HepG2 (cell line): ENCODE measurements around the gene ACTN4. TPM values are rescaled to one million over a fixed set of nuclear protein-coding genes. Genes with fewer than 3 reads are reported as not detected.
A peak's percentile ranks its signal among the peaks of the same experiment; 100 is the strongest.

ENCODE experiments used
- ATAC-seq: fragments of 200-7000 bp; cut with Tn5 transposase; 3 replicates; pipeline ENCODE4 v1.9.1; 2020; ENCODE audit warnings: mild to moderate bottlenecking, moderate library complexity
- BruUV-seq: library from RNA; stranded (reverse); fragments of 400-500 nt; replicated peaks from 2 replicates; lab custom pipeline; 2021; lab: Mats Ljungman, UMichigan
- CTCF ChIA-PET: fragments of 300-600 bp; formaldehyde crosslinking; extraction: SDS; loops from one replicate; lab custom pipeline; 2021; ENCODE audit warnings: low total read pairs, inconsistent platforms, low intra/inter-chr PET ratio; lab: Yijun Ruan, JAX
- POLR2A ChIA-PET: fragments of 350-600 bp; sonication (Branson Sonifier 250); formaldehyde crosslinking; loops from one replicate; lab custom pipeline; 2020; ENCODE audit warnings: antibody characterized with exemption, inconsistent platforms; lab: Yijun Ruan, JAX
- DNase-seq: peaks from one replicate; pipeline ENCODE4 v3.0.0-alpha.2; 2015; ENCODE audit warnings: low spot score
- FAIRE-seq: peaks from 3 replicates; lab custom pipeline; 2011; peaks lifted over from hg19 to GRCh38; lab: Jason Lieb, UNC
- H2AFZ ChIP-seq: one replicate; pipeline ENCODE4 v1.6.1; 2011; ENCODE audit warnings: low read length, inconsistent platforms
- H3K27ac ChIP-seq: fragments of 300-600 bp; 3 replicates; pipeline ENCODE4 v1.8.0; 2011; ENCODE audit warnings: mixed run types, mild to moderate bottlenecking, mixed read lengths, low read length, inconsistent platforms; ENCODE audit not compliant: insufficient read depth; ENCODE audit errors: extremely low read length
- H3K27me3 ChIP-seq, 2 experiments: fragments of 200-600 bp in 1 of 2; 2 replicates in 1 of 2; 3 replicates in 1 of 2; pipeline versions ENCODE4 v1.6.0 to v1.8.0; 2011; ENCODE audit warnings: low read length in 2 of 2, mild to moderate bottlenecking in 2 of 2, moderate library complexity in 2 of 2, inconsistent platforms in 1 of 2; ENCODE audit not compliant: insufficient read depth in 2 of 2, control insufficient read depth in 1 of 2
- H3K36me3 ChIP-seq, 2 experiments: fragments of 200-600 bp in 1 of 2; replicated peaks in 1 of 2; 2 replicates in 1 of 2; 3 replicates in 1 of 2; pipeline versions ENCODE4 v1.5.1 to v1.8.0; 2011; ENCODE audit warnings: low read length in 2 of 2, inconsistent platforms in 1 of 2; ENCODE audit not compliant: insufficient read depth in 2 of 2, control insufficient read depth in 1 of 2
- H3K4me1 ChIP-seq: 2 replicates; pipeline ENCODE4 v1.5.1; 2012; ENCODE audit warnings: low read length, inconsistent platforms; ENCODE audit not compliant: insufficient read depth
- H3K4me2 ChIP-seq: 2 replicates; pipeline ENCODE4 v1.6.0; 2011; ENCODE audit warnings: low read depth, low read length, inconsistent platforms
- H3K4me3 ChIP-seq, 3 experiments: fragments of 200-600 bp in 1 of 3; sonication (generic), shearing (Covaris generic) in 1 of 3; replicated peaks in 1 of 3; 2 replicates each; pipeline ENCODE4 v1.5.1; 2011 to 2016; ENCODE audit warnings: low read length in 3 of 3, inconsistent platforms in 2 of 3, low read depth in 2 of 3, mild to moderate bottlenecking in 2 of 3, control low read depth in 1 of 3, mixed read lengths in 1 of 3; ENCODE audit not compliant: insufficient read depth in 1 of 3
- H3K79me2 ChIP-seq: one replicate; pipeline ENCODE4 v1.6.1; 2011; ENCODE audit warnings: low read length, inconsistent platforms; ENCODE audit not compliant: insufficient read depth
- H3K9ac ChIP-seq: 2 replicates; pipeline ENCODE4 v1.6.0; 2011; ENCODE audit warnings: mild to moderate bottlenecking, low read depth, low read length, inconsistent platforms; ENCODE audit not compliant: insufficient read depth
- H3K9me3 ChIP-seq: 2 replicates; pipeline ENCODE4 v1.5.1; 2012; ENCODE audit warnings: mild to moderate bottlenecking, low read length
- H4K20me1 ChIP-seq: 2 replicates; pipeline ENCODE4 v1.6.0; 2011; ENCODE audit warnings: inconsistent platforms, mild to moderate bottlenecking, low read length, moderate library complexity; ENCODE audit not compliant: insufficient read depth
- AHR ChIP-seq: IDR thresholded peaks from 2 replicates; pipeline ENCODE4 v1.6.1; 2018; ENCODE audit warnings: missing genetic modification reagents, missing compliant biosample characterization
- ATF6 ChIP-seq: sonication (generic); formaldehyde crosslinking; conservative IDR thresholded peaks from 2 replicates; pipeline ENCODE4 v1.4.0; 2020; ENCODE audit warnings: missing genetic modification reagents
- BCL6 ChIP-seq: IDR thresholded peaks from 2 replicates; pipeline ENCODE4 v1.6.1; 2016; ENCODE audit warnings: missing genetic modification reagents, missing compliant biosample characterization
- DPF2 ChIP-seq: sonication (generic); formaldehyde crosslinking; IDR thresholded peaks from 2 replicates; pipeline ENCODE4 v1.4.0; 2020; ENCODE audit warnings: mild to moderate bottlenecking, low read depth, missing genetic modification reagents, borderline replicate concordance
- ISL2 ChIP-seq: sonication (generic); formaldehyde crosslinking; IDR thresholded peaks from 2 replicates; pipeline ENCODE4 v1.5.0; 2020; ENCODE audit warnings: missing genetic modification reagents
- NCOR1 ChIP-seq: fragments of 200-600 bp; sonication (generic); IDR thresholded peaks from 2 replicates; pipeline ENCODE4 v1.7.0; 2017; ENCODE audit warnings: antibody characterized with exemption, low read length, borderline replicate concordance
- SOX5 ChIP-seq: IDR thresholded peaks from 2 replicates; pipeline ENCODE4 v1.6.1; 2016; ENCODE audit warnings: borderline replicate concordance
- TBX2 ChIP-seq: sonication (generic); formaldehyde crosslinking; IDR thresholded peaks from 2 replicates; pipeline ENCODE4 v1.5.0; 2020; ENCODE audit warnings: missing genetic modification reagents, mild to moderate bottlenecking, borderline replicate concordance
- TCF7 ChIP-seq: sonication (generic); IDR thresholded peaks from 2 replicates; pipeline ENCODE4 v1.6.1; 2016; ENCODE audit warnings: antibody characterized with exemption, low read depth
- TGIF2 ChIP-seq: IDR thresholded peaks from 2 replicates; pipeline ENCODE4 v1.6.1; 2016; ENCODE audit warnings: control low read depth, missing compliant biosample characterization
- TOPORS ChIP-seq: sonication (generic); formaldehyde crosslinking; IDR thresholded peaks from 2 replicates; pipeline ENCODE4 v1.8.0; 2023; ENCODE audit warnings: mild to moderate bottlenecking, missing genetic modification reagents
- ZHX2 ChIP-seq, 2 experiments: sonication (generic) in 1 of 2; formaldehyde crosslinking in 1 of 2; IDR thresholded peaks; 2 replicates each; pipeline versions ENCODE4 v1.6.1 to v1.9.0; 2014 to 2022; ENCODE audit warnings: antibody characterized with exemption in 1 of 2, borderline replicate concordance in 1 of 2, inconsistent platforms in 1 of 2, low read depth in 1 of 2, missing genetic modification reagents in 1 of 2
- ZNF556 ChIP-seq: sonication (generic); formaldehyde crosslinking; IDR thresholded peaks from 2 replicates; pipeline ENCODE4 v1.4.0; 2020; ENCODE audit warnings: mild to moderate bottlenecking, missing genetic modification reagents, borderline replicate concordance
- WGBS: methylation state at CpG from one replicate; pipeline ENCODE4 v1.1.6; 2017; ENCODE audit warnings: low lambda C conversion rate; 5-methylcytosine and 5-hydroxymethylcytosine counted together
- in situ Hi-C: cut with HindIII; loops from 2 replicates; pipeline ENCODE4 v1.10.0; 2017; ENCODE audit warnings: low pct_unique_long_range_greater_than_20kb; ENCODE audit not compliant: extremely low pct_ligation_motif_present
- intact Hi-C: fragments of 100-400 bp; cut with micrococcal nuclease; formaldehyde crosslinking; loops from one replicate; pipeline ENCODE4 v1.10.0; 2022; ENCODE audit not compliant: unreplicated experiment
- polyA plus RNA-seq, 8 experiments: library from polyadenylated mRNA; depleted of rRNA in 3 of 8; stranded (reverse) in 7 of 8; unstranded in 1 of 8; fragments of >200 nt; fragmentation: Illumina TruSeq in 4 of 8; extraction: Trizol in 4 of 8; gene quantifications; 2 replicates each; pipeline versions ENCODE4 v1.2.1 to v1.2.3, GENCODE V29; 2011 to 2016; ENCODE audit warnings: low read depth in 4 of 8, missing spikeins in 1 of 8, mixed read lengths in 1 of 8; ENCODE audit not compliant: insufficient read depth in 1 of 8
- total RNA-seq, 5 experiments: library from RNA; depleted of rRNA; stranded (reverse); fragments of >200 nt; fragmentation: Illumina TruSeq; extraction: Trizol; gene quantifications; 2 replicates each; pipeline ENCODE4 v1.2.3, GENCODE V29; 2016; ENCODE audit warnings: low read depth in 1 of 5

The ACTN4 gene
- total and polyA plus RNA-seq, 2 of the 13 experiments (the other 11 are each of a cell fraction or from before 2014, with no cell fraction given) = 171 to 192 TPM

GRCh38 chr19:38685666-38686529, 38.4 kb downstream of the ACTN4 start:
- POLR2A ChIA-PET = interaction anchor here (0.6 to 3.4 kb wide), 12 partner anchors 10 to 44 kb away, joined by 3 to 51 read pairs (median 4); partner anchors contain the start of gene ACTN4
- WGBS = 8% methylated on average over 10 of the region's 10 CpGs
- H3K4me3 ChIP-seq = peak overlapping the region in 1 of 3 experiments; percentile 49; a peak in 2 of 6 replicates
- TF ChIP-seq TOPORS (CRISPR knock-in tag) (no peak), ZHX2 (IDR thresholded peaks at IDR 0.05; ENCODE audit: low read depth) (0 out of 2 replicates have a peak, but pooled peaks have one; percentile 10), ZHX2 (CRISPR knock-in tag; IDR thresholded peaks at IDR 0.05; ENCODE audit: borderline replicate concordance) (no peak), BCL6 (CRISPR knock-in tag) (peak; percentile 40; the same call in 1 of the 2 replicates), AHR (CRISPR knock-in tag) (no peak), ZNF556 (peak; percentile 61; the same call in 1 of the 2 replicates), TBX2 (CRISPR knock-in tag) (peak; percentile 76; the same call in 1 of the 2 replicates), ISL2 (CRISPR knock-in tag) (peak; percentile 27; the same call in 1 of the 2 replicates), DPF2 (peak; percentile 42; the same call in 1 of the 2 replicates), TCF7 (peak; percentile 57), SOX5 (CRISPR knock-in tag) (0 out of 2 replicates have a peak, but pooled peaks have one; percentile 22), NCOR1 (peak; percentile 21; the same call in 1 of the 2 replicates), ATF6 (CRISPR knock-in tag) (no peak), TGIF2 (CRISPR knock-in tag) (no peak)

More at GRCh38 chr19:38685666-38686529, 38.4 kb downstream of the ACTN4 start:
- intact Hi-C loops (loop anchor here (5.0 kb wide), 1 partner anchor 34 kb away; no protein-coding TSS in a partner anchor), in situ Hi-C loops (no loop called here)
- ATAC-seq = peak; percentile 58
- H3K27me3 ChIP-seq = no peaks in the 10 kb centered on the region
- CTCF ChIA-PET = interaction anchor here (1.2 kb wide), 1 partner anchor 51 kb away, joined by 3 read pairs; no protein-coding TSS in a partner anchor
- H3K4me2 ChIP-seq = peak overlapping the region; percentile 68
- peaks cover 100% of the 10 kb centered on the region for H3K4me1 ChIP-seq
- no peaks in the 10 kb centered on the region for H3K9me3 ChIP-seq
- H3K27ac ChIP-seq = peak overlapping the region; percentile 85
- BruUV-seq = TSS peak; percentile 59
- peak overlapping the region; percentile 67 for H3K9ac ChIP-seq
- H3K36me3 ChIP-seq = peaks cover 10 to 15% of the 10 kb centered on the region in 2 experiments; a peak in 4 of 5 replicates
- peak; percentile 65 for DNase-seq
- FAIRE-seq = peak; percentile 81
- H4K20me1 ChIP-seq = peaks cover 3% of the 10 kb centered on the region; the same call in 1 of the 2 replicates
- no peak overlapping the region for H2AFZ ChIP-seq
- peaks cover 100% of the 10 kb centered on the region for H3K79me2 ChIP-seq
